Measurements from ENCODE around the gene CPNE9. TPM values are rescaled to one million over a fixed set of nuclear protein-coding genes. Genes with fewer than 3 reads are reported as not detected.

The CPNE9 gene
- total RNA-seq, 1 donor from 2014 or later, result not detected

DNA sequence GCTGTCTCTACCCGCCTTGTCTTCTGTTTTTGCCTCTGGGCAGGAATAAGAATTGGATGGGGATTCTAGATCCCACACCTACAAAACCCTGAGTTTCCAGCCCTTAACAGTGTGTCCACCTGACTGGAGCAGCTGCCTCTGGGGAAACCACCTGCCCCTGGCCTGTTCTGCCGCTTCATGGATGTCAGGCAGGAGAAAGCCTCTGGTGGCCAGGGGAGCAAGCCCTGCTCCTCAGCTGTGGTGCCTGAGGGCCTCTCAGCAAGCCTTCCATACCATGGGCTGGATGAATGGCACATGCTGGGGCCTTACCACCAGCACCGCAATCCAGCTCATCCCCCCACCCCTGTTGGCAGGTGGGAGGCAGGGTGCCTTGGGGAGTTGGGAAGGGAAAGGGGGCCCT, 5.3 kb upstream of the CPNE9 start:
- Histone ChIP-seq H3K4me3 (ENCODE audit: low read depth, low read length) (no peak overlapping the region), H3K27me3 (ENCODE audit: control insufficient read depth, insufficient read depth, low read length) (no peaks in the 10 kb centered on the region), H3K36me3 (ENCODE audit: control insufficient read depth, insufficient read depth, low read length) (peaks cover 10% of the 10 kb centered on the region)
- no peak for FAIRE-seq
- DNase-seq (ENCODE audit: low read depth), result no peak
- TF ChIP-seq, protein P1, sequence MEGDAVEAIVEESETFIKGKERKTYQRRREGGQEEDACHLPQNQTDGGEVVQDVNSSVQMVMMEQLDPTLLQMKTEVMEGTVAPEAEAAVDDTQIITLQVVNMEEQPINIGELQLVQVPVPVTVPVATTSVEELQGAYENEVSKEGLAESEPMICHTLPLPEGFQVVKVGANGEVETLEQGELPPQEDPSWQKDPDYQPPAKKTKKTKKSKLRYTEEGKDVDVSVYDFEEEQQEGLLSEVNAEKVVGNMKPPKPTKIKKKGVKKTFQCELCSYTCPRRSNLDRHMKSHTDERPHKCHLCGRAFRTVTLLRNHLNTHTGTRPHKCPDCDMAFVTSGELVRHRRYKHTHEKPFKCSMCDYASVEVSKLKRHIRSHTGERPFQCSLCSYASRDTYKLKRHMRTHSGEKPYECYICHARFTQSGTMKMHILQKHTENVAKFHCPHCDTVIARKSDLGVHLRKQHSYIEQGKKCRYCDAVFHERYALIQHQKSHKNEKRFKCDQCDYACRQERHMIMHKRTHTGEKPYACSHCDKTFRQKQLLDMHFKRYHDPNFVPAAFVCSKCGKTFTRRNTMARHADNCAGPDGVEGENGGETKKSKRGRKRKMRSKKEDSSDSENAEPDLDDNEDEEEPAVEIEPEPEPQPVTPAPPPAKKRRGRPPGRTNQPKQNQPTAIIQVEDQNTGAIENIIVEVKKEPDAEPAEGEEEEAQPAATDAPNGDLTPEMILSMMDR (IDR thresholded peaks at IDR 0.05; ENCODE audit: insufficient read depth, low read length, severe bottlenecking), result no peak

DNA sequence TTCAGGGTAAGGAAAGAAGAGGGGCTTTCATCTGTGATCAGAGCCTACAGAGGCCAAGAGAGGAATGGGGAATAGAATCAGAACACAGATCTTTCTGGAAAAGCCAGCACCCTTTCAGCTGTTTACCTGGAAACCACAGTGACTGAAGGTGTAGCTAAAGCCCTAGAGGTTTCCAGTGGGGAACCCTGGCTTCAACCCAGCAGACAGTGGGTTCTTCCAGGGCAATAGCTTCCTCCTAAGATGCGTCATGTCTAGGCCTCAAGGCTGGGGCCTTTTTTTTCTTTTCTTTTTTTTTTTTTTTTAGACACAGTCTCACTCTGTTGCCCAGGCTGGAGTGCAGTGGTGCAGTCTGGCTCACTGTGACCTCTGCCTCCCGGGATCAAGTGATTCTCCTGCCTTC, 3.1 kb upstream of the CPNE9 start:
- no peak for DNase-seq (ENCODE audit: low read depth)
- Histone ChIP-seq H3K36me3 (ENCODE audit: control insufficient read depth, insufficient read depth, low read length) (peaks cover 6% of the 10 kb centered on the region), H3K4me3 (ENCODE audit: low read depth, low read length) (no peak overlapping the region), H3K27me3 (ENCODE audit: control insufficient read depth, insufficient read depth, low read length) (no peaks in the 10 kb centered on the region)
- FAIRE-seq, result no peak
- TF ChIP-seq, protein P1 (IDR thresholded peaks at IDR 0.05; ENCODE audit: insufficient read depth, low read length, severe bottlenecking), result no peak

DNA sequence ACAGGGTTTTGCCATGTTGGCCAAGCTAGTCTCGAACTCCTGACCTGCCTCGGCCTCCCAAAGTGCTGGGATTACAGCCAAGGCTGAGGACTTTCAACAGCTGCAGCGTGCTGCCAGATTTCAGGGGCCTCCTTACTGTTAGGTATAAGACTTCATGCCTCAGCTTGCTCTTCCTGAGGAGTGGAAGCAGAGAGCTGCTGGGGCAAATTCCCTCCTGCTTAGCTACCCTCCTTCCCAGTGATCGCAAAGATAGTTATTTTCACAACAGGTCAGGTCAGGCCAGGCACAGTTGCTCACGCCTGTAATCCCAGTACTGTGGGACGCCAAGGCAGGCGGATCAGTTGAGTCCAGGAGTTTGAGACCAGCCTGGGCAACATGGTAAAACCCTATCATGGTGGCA, 2.6 kb upstream of the CPNE9 start:
- DNase-seq (ENCODE audit: low read depth), result peak; percentile 72
- TF ChIP-seq, protein P1 (IDR thresholded peaks at IDR 0.05; ENCODE audit: insufficient read depth, low read length, severe bottlenecking), result no peak
- no peak for FAIRE-seq
- Histone ChIP-seq H3K4me3 (ENCODE audit: low read depth, low read length) (no peak overlapping the region), H3K27me3 (ENCODE audit: control insufficient read depth, insufficient read depth, low read length) (no peaks in the 10 kb centered on the region), H3K36me3 (ENCODE audit: control insufficient read depth, insufficient read depth, low read length) (peaks cover 6% of the 10 kb centered on the region)

DNA sequence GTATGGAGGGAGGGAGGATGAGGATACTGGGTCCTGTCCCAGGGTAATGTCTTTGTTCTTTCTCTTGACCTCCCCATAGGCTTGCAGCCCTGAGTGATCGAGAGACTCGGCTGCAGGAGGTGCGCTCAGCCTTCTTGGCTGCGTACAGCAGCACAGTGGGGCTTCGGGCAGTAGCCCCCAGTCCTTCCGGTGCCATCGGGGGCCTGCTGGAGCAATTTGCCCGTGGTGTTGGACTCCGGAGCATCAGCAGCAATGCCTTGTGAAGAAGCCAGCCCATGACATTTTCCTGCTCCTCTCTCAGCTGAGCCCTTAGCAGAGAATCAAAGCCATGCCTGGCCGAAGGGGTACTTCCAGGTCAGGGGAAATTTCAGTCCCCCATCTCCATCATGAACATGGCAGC, 1.9 kb upstream of the CPNE9 start:
- Histone ChIP-seq H3K27me3 (ENCODE audit: control insufficient read depth, insufficient read depth, low read length) (no peaks in the 10 kb centered on the region), H3K4me3 (ENCODE audit: low read depth, low read length) (no peak overlapping the region), H3K36me3 (ENCODE audit: control insufficient read depth, insufficient read depth, low read length) (peaks cover 6% of the 10 kb centered on the region)
- FAIRE-seq (no peak), DNase-seq (ENCODE audit: low read depth) (no peak)
- TF ChIP-seq, protein P1 (IDR thresholded peaks at IDR 0.05; ENCODE audit: insufficient read depth, low read length, severe bottlenecking), result no peak

DNA sequence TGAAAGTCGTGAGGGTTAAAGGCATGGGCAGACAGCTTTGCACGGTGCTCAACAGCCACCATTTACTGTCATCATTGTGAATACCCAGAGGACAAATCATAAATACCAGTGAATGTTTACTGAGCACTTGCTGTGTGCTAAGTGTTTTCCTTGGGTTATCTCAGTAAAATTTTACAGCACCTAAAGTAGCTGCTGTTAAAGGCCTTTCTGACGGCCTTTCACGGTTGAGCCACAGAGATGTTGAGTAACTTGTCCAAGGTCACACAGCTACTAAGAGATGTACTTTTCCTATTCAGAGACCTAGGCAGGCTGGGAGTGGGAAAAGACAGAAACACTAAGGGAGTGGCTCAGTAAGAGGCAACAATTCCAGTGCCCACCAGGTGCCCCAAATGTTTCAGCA, 393 bp upstream of the CPNE9 start:
- TF ChIP-seq, protein P1 (IDR thresholded peaks at IDR 0.05; ENCODE audit: insufficient read depth, low read length, severe bottlenecking), result no peak
- Histone ChIP-seq H3K4me3 (ENCODE audit: low read depth, low read length) (no peak overlapping the region), H3K36me3 (ENCODE audit: control insufficient read depth, insufficient read depth, low read length) (peaks cover 4% of the 10 kb centered on the region), H3K27me3 (ENCODE audit: control insufficient read depth, insufficient read depth, low read length) (no peaks in the 10 kb centered on the region)
- DNase-seq (ENCODE audit: low read depth), result no peak
- no peak for FAIRE-seq
